HepG2 (cell line): ENCODE results near the gene KIF26B. TPM values are rescaled to one million over a fixed set of nuclear protein-coding genes. Genes with fewer than 3 reads are reported as not detected.

Source experiments
- ATAC-seq: fragments of 200-7000 bp; cut with Tn5 transposase; 3 replicates; pipeline ENCODE4 v1.9.1; 2020; ENCODE audit warnings: mild to moderate bottlenecking, moderate library complexity
- BruUV-seq: library from RNA; stranded (reverse); fragments of 400-500 nt; replicated peaks from 2 replicates; lab custom pipeline; 2021; lab: Mats Ljungman, UMichigan
- CTCF ChIA-PET: fragments of 300-600 bp; formaldehyde crosslinking; extraction: SDS; loops from one replicate; lab custom pipeline; 2021; ENCODE audit warnings: low total read pairs, inconsistent platforms, low intra/inter-chr PET ratio; lab: Yijun Ruan, JAX
- POLR2A ChIA-PET: fragments of 350-600 bp; sonication (Branson Sonifier 250); formaldehyde crosslinking; loops from one replicate; lab custom pipeline; 2020; ENCODE audit warnings: antibody characterized with exemption, inconsistent platforms; lab: Yijun Ruan, JAX
- DNase-seq: peaks from one replicate; pipeline ENCODE4 v3.0.0-alpha.2; 2015; ENCODE audit warnings: low spot score
- FAIRE-seq: peaks from 3 replicates; lab custom pipeline; 2011; peaks lifted over from hg19 to GRCh38; lab: Jason Lieb, UNC
- H2AFZ ChIP-seq: one replicate; pipeline ENCODE4 v1.6.1; 2011; ENCODE audit warnings: low read length, inconsistent platforms
- H3K27ac ChIP-seq: fragments of 300-600 bp; 3 replicates; pipeline ENCODE4 v1.8.0; 2011; ENCODE audit warnings: mixed run types, mild to moderate bottlenecking, mixed read lengths, low read length, inconsistent platforms; ENCODE audit not compliant: insufficient read depth; ENCODE audit errors: extremely low read length
- H3K27me3 ChIP-seq, 2 experiments: fragments of 200-600 bp in 1 of 2; 2 replicates in 1 of 2; 3 replicates in 1 of 2; pipeline versions ENCODE4 v1.6.0 to v1.8.0; 2011; ENCODE audit warnings: low read length in 2 of 2, mild to moderate bottlenecking in 2 of 2, moderate library complexity in 2 of 2, inconsistent platforms in 1 of 2; ENCODE audit not compliant: insufficient read depth in 2 of 2, control insufficient read depth in 1 of 2
- H3K36me3 ChIP-seq, 2 experiments: fragments of 200-600 bp in 1 of 2; replicated peaks in 1 of 2; 2 replicates in 1 of 2; 3 replicates in 1 of 2; pipeline versions ENCODE4 v1.5.1 to v1.8.0; 2011; ENCODE audit warnings: low read length in 2 of 2, inconsistent platforms in 1 of 2; ENCODE audit not compliant: insufficient read depth in 2 of 2, control insufficient read depth in 1 of 2
- H3K4me1 ChIP-seq: 2 replicates; pipeline ENCODE4 v1.5.1; 2012; ENCODE audit warnings: low read length, inconsistent platforms; ENCODE audit not compliant: insufficient read depth
- H3K4me2 ChIP-seq: 2 replicates; pipeline ENCODE4 v1.6.0; 2011; ENCODE audit warnings: low read depth, low read length, inconsistent platforms
- H3K4me3 ChIP-seq, 3 experiments: fragments of 200-600 bp in 1 of 3; sonication (generic), shearing (Covaris generic) in 1 of 3; replicated peaks in 1 of 3; 2 replicates each; pipeline ENCODE4 v1.5.1; 2011 to 2016; ENCODE audit warnings: low read length in 3 of 3, inconsistent platforms in 2 of 3, low read depth in 2 of 3, mild to moderate bottlenecking in 2 of 3, control low read depth in 1 of 3, mixed read lengths in 1 of 3; ENCODE audit not compliant: insufficient read depth in 1 of 3
- H3K79me2 ChIP-seq: one replicate; pipeline ENCODE4 v1.6.1; 2011; ENCODE audit warnings: low read length, inconsistent platforms; ENCODE audit not compliant: insufficient read depth
- H3K9ac ChIP-seq: 2 replicates; pipeline ENCODE4 v1.6.0; 2011; ENCODE audit warnings: mild to moderate bottlenecking, low read depth, low read length, inconsistent platforms; ENCODE audit not compliant: insufficient read depth
- H3K9me3 ChIP-seq: 2 replicates; pipeline ENCODE4 v1.5.1; 2012; ENCODE audit warnings: mild to moderate bottlenecking, low read length
- H4K20me1 ChIP-seq: 2 replicates; pipeline ENCODE4 v1.6.0; 2011; ENCODE audit warnings: inconsistent platforms, mild to moderate bottlenecking, low read length, moderate library complexity; ENCODE audit not compliant: insufficient read depth
- GABPA ChIP-seq, 2 experiments: IDR thresholded peaks; 2 replicates each; pipeline ENCODE4 v1.6.1; 2011 to 2016; ENCODE audit warnings: low read depth in 2 of 2, low read length in 1 of 2, missing biosample characterization in 1 of 2, missing genetic modification characterization in 1 of 2
- HCFC1 ChIP-seq: fragments of 150-350 bp; IDR thresholded peaks from 2 replicates; pipeline ENCODE4 v1.6.1; 2014; ENCODE audit warnings: low read depth, low read length
- JUN ChIP-seq: sonication (generic); formaldehyde crosslinking; IDR thresholded peaks from 2 replicates; pipeline ENCODE4 v1.4.0; 2020; ENCODE audit warnings: mild to moderate bottlenecking, missing genetic modification reagents
- PAX8 ChIP-seq: sonication (generic); formaldehyde crosslinking; IDR thresholded peaks from 2 replicates; pipeline ENCODE4 v1.8.0; 2022; ENCODE audit warnings: mild to moderate bottlenecking, missing genetic modification reagents, borderline replicate concordance
- RARA ChIP-seq: IDR thresholded peaks from 2 replicates; pipeline ENCODE4 v1.6.1; 2016; ENCODE audit warnings: missing genetic modification reagents, missing compliant biosample characterization
- TOE1 ChIP-seq: sonication (generic); formaldehyde crosslinking; IDR thresholded peaks from 2 replicates; pipeline ENCODE4 v1.4.0; 2020; ENCODE audit warnings: mild to moderate bottlenecking, missing genetic modification reagents
- U2AF1 ChIP-seq: fragments of 200-400 bp; formaldehyde crosslinking; optimal IDR thresholded peaks from 2 replicates; pipeline ENCODE3; 2017; ENCODE audit warnings: mild to moderate bottlenecking, low read depth, low read length
- ZFX ChIP-seq: sonication (generic); formaldehyde crosslinking; IDR thresholded peaks from 2 replicates; pipeline ENCODE4 v1.4.0; 2020; ENCODE audit warnings: mild to moderate bottlenecking, low read depth, missing genetic modification reagents, moderate library complexity
- ZNF260 ChIP-seq: sonication (generic); formaldehyde crosslinking; IDR thresholded peaks from 2 replicates; pipeline ENCODE4 v1.4.0; 2020; ENCODE audit warnings: missing genetic modification reagents, low read depth, mild to moderate bottlenecking, borderline replicate concordance
- ZNF772 ChIP-seq: sonication (generic); formaldehyde crosslinking; IDR thresholded peaks from 2 replicates; pipeline ENCODE4 v1.5.0; 2020; ENCODE audit warnings: mild to moderate bottlenecking, missing genetic modification reagents
- ZNF788 ChIP-seq: sonication (generic); formaldehyde crosslinking; IDR thresholded peaks from 2 replicates; pipeline ENCODE4 v1.5.0; 2020; ENCODE audit warnings: mild to moderate bottlenecking, missing genetic modification reagents, borderline replicate concordance
- WGBS: methylation state at CpG from one replicate; pipeline ENCODE4 v1.1.6; 2017; ENCODE audit warnings: low lambda C conversion rate; 5-methylcytosine and 5-hydroxymethylcytosine counted together
- in situ Hi-C: cut with HindIII; loops from 2 replicates; pipeline ENCODE4 v1.10.0; 2017; ENCODE audit warnings: low pct_unique_long_range_greater_than_20kb; ENCODE audit not compliant: extremely low pct_ligation_motif_present
- intact Hi-C: fragments of 100-400 bp; cut with micrococcal nuclease; formaldehyde crosslinking; loops from one replicate; pipeline ENCODE4 v1.10.0; 2022; ENCODE audit not compliant: unreplicated experiment
- polyA plus RNA-seq, 8 experiments: library from polyadenylated mRNA; depleted of rRNA in 3 of 8; stranded (reverse) in 7 of 8; unstranded in 1 of 8; fragments of >200 nt; fragmentation: Illumina TruSeq in 4 of 8; extraction: Trizol in 4 of 8; gene quantifications; 2 replicates each; pipeline versions ENCODE4 v1.2.1 to v1.2.3, GENCODE V29; 2011 to 2016; ENCODE audit warnings: low read depth in 4 of 8, missing spikeins in 1 of 8, mixed read lengths in 1 of 8; ENCODE audit not compliant: insufficient read depth in 1 of 8
- total RNA-seq, 5 experiments: library from RNA; depleted of rRNA; stranded (reverse); fragments of >200 nt; fragmentation: Illumina TruSeq; extraction: Trizol; gene quantifications; 2 replicates each; pipeline ENCODE4 v1.2.3, GENCODE V29; 2016; ENCODE audit warnings: low read depth in 1 of 5
- TF ChIP-seq, protein P1 (sequence below): sonication (generic); formaldehyde crosslinking; IDR thresholded peaks from 2 replicates; pipeline ENCODE4 v1.5.0; 2020; ENCODE audit warnings: missing genetic modification reagents
- TF ChIP-seq, protein P2 (sequence below): sonication (generic); formaldehyde crosslinking; IDR thresholded peaks from 2 replicates; pipeline ENCODE4 v1.5.0; 2020; ENCODE audit warnings: missing genetic modification reagents

Gene KIF26B
- total and polyA plus RNA-seq, 2 of the 13 experiments (the other 11 are each of a cell fraction or from before 2014, with no cell fraction given): 0.08 to 0.09 TPM

DNA sequence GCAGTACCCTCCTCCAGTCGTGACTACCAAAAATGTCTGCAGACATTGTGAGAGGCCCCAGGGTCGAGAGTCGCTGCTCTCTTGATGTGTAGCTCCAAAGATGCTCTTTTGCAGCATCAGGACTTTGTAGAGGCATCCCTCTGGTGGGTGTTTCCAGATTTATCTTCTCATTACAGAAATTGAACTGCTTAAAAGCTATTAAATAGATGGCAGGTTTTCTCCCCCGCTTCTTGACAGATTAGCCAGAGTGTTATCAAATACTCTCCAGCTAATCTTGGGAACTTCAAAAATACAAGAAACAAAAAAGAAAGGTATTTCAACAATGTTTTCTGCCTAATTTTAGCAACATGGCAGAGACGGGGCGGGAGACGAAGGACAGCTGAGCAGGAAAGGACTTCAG lies 265.2 kb downstream of the KIF26B start:
- no peak for ATAC-seq
- Histone ChIP-seq H3K79me2 (no peaks in the 10 kb centered on the region), H2AFZ (no peak overlapping the region), H3K36me3 (no peaks in the 10 kb centered on the region)
- intact Hi-C loops: no loop called here
- no TSS peak for BruUV-seq
- WGBS: 57% methylated on average over 6 of the region's 7 CpGs
- TF ChIP-seq JUN (no peak), ZNF260 (CRISPR knock-in tag) (no peak), ZFX (CRISPR knock-in tag) (no peak), PAX8 (CRISPR knock-in tag) (no peak), U2AF1 (no peak), ZNF772 (CRISPR knock-in tag) (no peak), ZNF788 (CRISPR knock-in tag) (no peak), HCFC1 (no peak), RARA (no peak), GABPA (IDR thresholded peaks at IDR 0.05; ENCODE audit: low read depth, low read length) (no peak), GABPA (CRISPR knock-in tag; IDR thresholded peaks at IDR 0.05; ENCODE audit: low read depth) (no peak), TOE1 (no peak)
- TF ChIP-seq, protein P1, sequence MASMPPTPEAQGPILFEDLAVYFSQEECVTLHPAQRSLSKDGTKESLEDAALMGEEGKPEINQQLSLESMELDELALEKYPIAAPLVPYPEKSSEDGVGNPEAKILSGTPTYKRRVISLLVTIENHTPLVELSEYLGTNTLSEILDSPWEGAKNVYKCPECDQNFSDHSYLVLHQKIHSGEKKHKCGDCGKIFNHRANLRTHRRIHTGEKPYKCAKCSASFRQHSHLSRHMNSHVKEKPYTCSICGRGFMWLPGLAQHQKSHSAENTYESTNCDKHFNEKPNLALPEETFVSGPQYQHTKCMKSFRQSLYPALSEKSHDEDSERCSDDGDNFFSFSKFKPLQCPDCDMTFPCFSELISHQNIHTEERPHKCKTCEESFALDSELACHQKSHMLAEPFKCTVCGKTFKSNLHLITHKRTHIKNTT (CRISPR knock-in tag): no peak
- TF ChIP-seq, protein P2, sequence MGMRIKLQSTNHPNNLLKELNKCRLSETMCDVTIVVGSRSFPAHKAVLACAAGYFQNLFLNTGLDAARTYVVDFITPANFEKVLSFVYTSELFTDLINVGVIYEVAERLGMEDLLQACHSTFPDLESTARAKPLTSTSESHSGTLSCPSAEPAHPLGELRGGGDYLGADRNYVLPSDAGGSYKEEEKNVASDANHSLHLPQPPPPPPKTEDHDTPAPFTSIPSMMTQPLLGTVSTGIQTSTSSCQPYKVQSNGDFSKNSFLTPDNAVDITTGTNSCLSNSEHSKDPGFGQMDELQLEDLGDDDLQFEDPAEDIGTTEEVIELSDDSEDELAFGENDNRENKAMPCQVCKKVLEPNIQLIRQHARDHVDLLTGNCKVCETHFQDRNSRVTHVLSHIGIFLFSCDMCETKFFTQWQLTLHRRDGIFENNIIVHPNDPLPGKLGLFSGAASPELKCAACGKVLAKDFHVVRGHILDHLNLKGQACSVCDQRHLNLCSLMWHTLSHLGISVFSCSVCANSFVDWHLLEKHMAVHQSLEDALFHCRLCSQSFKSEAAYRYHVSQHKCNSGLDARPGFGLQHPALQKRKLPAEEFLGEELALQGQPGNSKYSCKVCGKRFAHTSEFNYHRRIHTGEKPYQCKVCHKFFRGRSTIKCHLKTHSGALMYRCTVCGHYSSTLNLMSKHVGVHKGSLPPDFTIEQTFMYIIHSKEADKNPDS (CRISPR knock-in tag): no peak
- TF ChIP-seq, all 625 proteins: peak for 0
- ChIA-PET POLR2A (no interaction called here), CTCF (no interaction called here)
- H3K4me3 ChIP-seq: no peak overlapping the region
- H3K9ac ChIP-seq: no peak overlapping the region
- H3K4me2 ChIP-seq: no peak overlapping the region
- no peaks in the 10 kb centered on the region for H3K9me3 ChIP-seq
- peaks cover 0 to 2% of the 10 kb centered on the region in 2 experiments; a peak in 2 of 5 replicates for H3K27me3 ChIP-seq
- no peak overlapping the region for H3K27ac ChIP-seq
- no peak for FAIRE-seq
- in situ Hi-C loops: no loop called here
- no peaks in the 10 kb centered on the region for H4K20me1 ChIP-seq
- DNase-seq: no peak
- H3K4me1 ChIP-seq: 0 out of 2 replicates have a peak, but pooled peaks cover under 1% of the 10 kb centered on the region
